ENCODE data around the gene KIAA1217. TPM values are rescaled to one million over a fixed set of nuclear protein-coding genes. Genes with fewer than 3 reads are reported as not detected.

The KIAA1217 gene
- total RNA-seq, 1 experiment from 2014 or later = 171 TPM

DNA sequence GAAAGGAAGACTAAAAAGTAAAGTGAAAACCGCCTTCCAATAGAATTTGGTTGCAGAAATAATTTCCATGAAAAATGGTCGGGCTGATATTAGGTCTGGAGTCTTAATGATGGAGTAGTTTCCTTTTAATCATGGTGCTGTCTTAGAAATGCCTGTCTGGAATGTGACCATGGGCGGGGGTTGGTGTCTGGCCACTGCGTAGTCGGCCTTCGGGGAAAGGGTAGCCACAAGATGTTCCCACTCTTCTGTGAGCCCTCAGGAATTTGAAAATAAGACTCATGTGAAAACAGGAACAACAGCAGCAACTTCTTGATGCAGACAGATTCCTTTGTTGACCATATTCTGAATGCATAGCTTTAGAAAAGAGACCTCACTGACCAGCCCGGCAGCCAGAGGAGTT lies 176.8 kb downstream of the KIAA1217 start:
- H3K36me3 Mint-ChIP-seq (ENCODE audit: insufficient read depth, unreplicated experiment) = peaks cover 74% of the 10 kb centered on the region
- no peak overlapping the region for H3K27ac Mint-ChIP-seq (ENCODE audit: unreplicated experiment)

GRCh38 chr10:24390146-24390700 lies 181.3 kb downstream of the KIAA1217 start:
- no peaks in the 10 kb centered on the region; the same call in 1 of the 2 replicates for H3K36me3 ChIP-seq (ENCODE audit: control insufficient read depth, insufficient read depth, low read length)
- ChIA-PET POLR2A (no interaction called here), CTCF (no interaction called here)
- 0 out of 2 replicates have a peak, but pooled peaks cover 3% of the 10 kb centered on the region for H3K4me1 ChIP-seq
- no peak overlapping the region for H3K4me3 ChIP-seq (ENCODE audit: low read depth, low read length)
- Mint-ChIP-seq H3K36me3 (ENCODE audit: insufficient read depth, unreplicated experiment) (peaks cover 64% of the 10 kb centered on the region), H3K27ac (ENCODE audit: unreplicated experiment) (no peak overlapping the region), H3K27me3 (ENCODE audit: insufficient read depth, unreplicated experiment) (no peaks in the 10 kb centered on the region), H3K9me3 (ENCODE audit: unreplicated experiment) (no peaks in the 10 kb centered on the region), H3K4me1 (ENCODE audit: low read depth, unreplicated experiment) (no peaks in the 10 kb centered on the region), H3K4me3 (ENCODE audit: unreplicated experiment) (no peak overlapping the region)
- H3K9me3 ChIP-seq = no peaks in the 10 kb centered on the region
- BruUV-seq (replicated peaks) = no TSS peak
- no peak for TF ChIP-seq CTCF (IDR thresholded peaks at IDR 0.05; ENCODE audit: insufficient read depth in 1 of 2, low read depth in 1 of 2, low read length in 1 of 2, severe bottlenecking in 1 of 2, unreplicated experiment in 1 of 2)
- H3K27me3 ChIP-seq (replicated peaks; ENCODE audit: control insufficient read depth, insufficient read depth, low read length) = no peaks in the 10 kb centered on the region
- DNase-seq = no peak
- intact Hi-C loops (cut with micrococcal nuclease; ENCODE audit: unreplicated experiment) = no loop called here

More for the DNA sequence above, 176.8 kb downstream of the KIAA1217 start:
- no peak overlapping the region for H3K4me3 ChIP-seq (ENCODE audit: low read depth, low read length)
- Mint-ChIP-seq H3K4me3 (ENCODE audit: unreplicated experiment) (no peak overlapping the region), H3K9me3 (ENCODE audit: unreplicated experiment) (no peaks in the 10 kb centered on the region), H3K27me3 (ENCODE audit: insufficient read depth, unreplicated experiment) (no peaks in the 10 kb centered on the region), H3K4me1 (ENCODE audit: low read depth, unreplicated experiment) (peaks cover 23% of the 10 kb centered on the region)
- DNase-seq = no peak
- no peaks in the 10 kb centered on the region for H3K27me3 ChIP-seq (replicated peaks; ENCODE audit: control insufficient read depth, insufficient read depth, low read length)
- ChIA-PET CTCF (no interaction called here), POLR2A (no interaction called here)
- H3K9me3 ChIP-seq = no peaks in the 10 kb centered on the region
- no TSS peak for BruUV-seq (replicated peaks)
- H3K4me1 ChIP-seq = peaks cover 31% of the 10 kb centered on the region
- peaks cover 5% of the 10 kb centered on the region for H3K36me3 ChIP-seq (ENCODE audit: control insufficient read depth, insufficient read depth, low read length)
- TF ChIP-seq CTCF (IDR thresholded peaks at IDR 0.05; ENCODE audit: insufficient read depth in 1 of 2, low read depth in 1 of 2, low read length in 1 of 2, severe bottlenecking in 1 of 2, unreplicated experiment in 1 of 2) = no peak
- intact Hi-C loops (cut with micrococcal nuclease; ENCODE audit: unreplicated experiment) = no loop called here

GRCh38 chr10:24390746-24391145 lies 181.8 kb downstream of the KIAA1217 start:
- CTCF ChIA-PET = no interaction called here
- no peak for TF ChIP-seq CTCF (IDR thresholded peaks at IDR 0.05; ENCODE audit: insufficient read depth in 1 of 2, low read depth in 1 of 2, low read length in 1 of 2, severe bottlenecking in 1 of 2, unreplicated experiment in 1 of 2)
- H3K27me3 ChIP-seq (replicated peaks; ENCODE audit: control insufficient read depth, insufficient read depth, low read length) = no peaks in the 10 kb centered on the region
- POLR2A ChIA-PET = no interaction called here
- H3K36me3 ChIP-seq (ENCODE audit: control insufficient read depth, insufficient read depth, low read length) = no peaks in the 10 kb centered on the region; the same call in 1 of the 2 replicates
- no TSS peak for BruUV-seq (replicated peaks)
- Mint-ChIP-seq H3K27me3 (ENCODE audit: insufficient read depth, unreplicated experiment) (no peaks in the 10 kb centered on the region), H3K36me3 (ENCODE audit: insufficient read depth, unreplicated experiment) (peaks cover 64% of the 10 kb centered on the region), H3K4me3 (ENCODE audit: unreplicated experiment) (no peak overlapping the region), H3K4me1 (ENCODE audit: low read depth, unreplicated experiment) (no peaks in the 10 kb centered on the region), H3K27ac (ENCODE audit: unreplicated experiment) (no peak overlapping the region), H3K9me3 (ENCODE audit: unreplicated experiment) (no peaks in the 10 kb centered on the region)
- no peaks in the 10 kb centered on the region for H3K4me1 ChIP-seq
- H3K9me3 ChIP-seq = no peaks in the 10 kb centered on the region
- no peak for DNase-seq
- H3K4me3 ChIP-seq (ENCODE audit: low read depth, low read length) = no peak overlapping the region
- intact Hi-C loops (cut with micrococcal nuclease; ENCODE audit: unreplicated experiment) = no loop called here

Measured in Caco-2 (cell line).